CD4-positive, alpha-beta T cell (primary cell): ENCODE data around the gene CLDN6. TPM values are rescaled to one million over a fixed set of nuclear protein-coding genes. Genes with fewer than 3 reads are reported as not detected.

Source experiments
- ATAC-seq: fragments of 200-7000 bp; cut with Tn5 transposase; one replicate; pipeline ENCODE4 v1.10.0; 2022; ENCODE audit warnings: mild to moderate bottlenecking; ENCODE audit not compliant: poor library complexity
- CTCF ChIA-PET: fragments of 350-600 bp; sonication (Branson Sonifier 250); formaldehyde crosslinking; loops from one replicate; lab custom pipeline; 2021; ENCODE audit warnings: antibody characterized with exemption, inconsistent platforms; lab: Charles Lee
- POLR2A ChIA-PET: fragments of 350-600 bp; sonication (Branson Sonifier 250); formaldehyde crosslinking; loops from one replicate; lab custom pipeline; 2021; ENCODE audit warnings: antibody characterized with exemption, inconsistent platforms; lab: Charles Lee
- DNase-seq, 14 experiments: peaks; one replicate each; pipeline ENCODE4 v3.0.0-alpha.2; 2013 to 2020; ENCODE audit warnings: mixed read lengths in 2 of 14
- H3K27ac ChIP-seq, 2 donors: one replicate each; pipeline versions ENCODE4 v1.5.1 to v1.7.0; 2013; ENCODE audit warnings: low read length in 2 of 2, low read depth in 1 of 2, mild to moderate bottlenecking in 1 of 2
- H3K27me3 ChIP-seq, 2 experiments: 1 replicate in 1 of 2; 2 replicates in 1 of 2; pipeline versions ENCODE4 v1.6.1 to v1.7.0; 2013; ENCODE audit warnings: low read length in 2 of 2, control low read depth in 1 of 2, mild to moderate bottlenecking in 1 of 2, moderate library complexity in 1 of 2; ENCODE audit not compliant: insufficient read depth in 2 of 2, control insufficient read depth in 1 of 2
- H3K36me3 ChIP-seq: one replicate; pipeline ENCODE4 v1.6.1; 2013; ENCODE audit warnings: low read length, control low read depth; ENCODE audit not compliant: insufficient read depth
- H3K4me1 ChIP-seq: one replicate; pipeline ENCODE4 v1.6.1; 2013; ENCODE audit warnings: low read length, control low read depth; ENCODE audit not compliant: insufficient read depth
- H3K4me3 ChIP-seq: one replicate; pipeline ENCODE4 v1.5.1; 2013; ENCODE audit warnings: mild to moderate bottlenecking, low read length, moderate library complexity
- H3K9me3 ChIP-seq, 2 experiments: 1 replicate in 1 of 2; 2 replicates in 1 of 2; pipeline versions ENCODE4 v1.6.1 to v1.7.0; 2013; ENCODE audit warnings: low read length in 2 of 2, mild to moderate bottlenecking in 2 of 2, control low read depth in 1 of 2, moderate library complexity in 1 of 2; ENCODE audit not compliant: control insufficient read depth in 1 of 2, insufficient read depth in 1 of 2
- H3K27ac Mint-ChIP-seq: one replicate; pipeline ENCODE4 v1.8.0; 2020; ENCODE audit warnings: mixed read lengths
- H3K27me3 Mint-ChIP-seq: one replicate; pipeline ENCODE4 v1.8.0; 2021; ENCODE audit warnings: mixed read lengths
- H3K36me3 Mint-ChIP-seq: one replicate; pipeline ENCODE4 v1.8.0; 2021; ENCODE audit warnings: low read depth, mixed read lengths
- H3K4me1 Mint-ChIP-seq: one replicate; pipeline ENCODE4 v1.8.0; 2021; ENCODE audit warnings: low read depth, mixed read lengths
- H3K4me3 Mint-ChIP-seq: one replicate; pipeline ENCODE4 v1.8.0; 2020; ENCODE audit warnings: mild to moderate bottlenecking, mixed read lengths
- H3K9me3 Mint-ChIP-seq: one replicate; pipeline ENCODE4 v1.8.0; 2020; ENCODE audit warnings: mixed read lengths
- CTCF ChIP-seq: fragments of 200-600 bp; IDR thresholded peaks from one replicate; pipeline ENCODE4 v1.8.0; 2022; ENCODE audit warnings: antibody characterized with exemption, mild to moderate bottlenecking
- intact Hi-C, 2 experiments: fragments of 100-400 bp; cut with DNase I in 1 of 2; cut with micrococcal nuclease in 1 of 2; formaldehyde crosslinking; loops; one replicate each; pipeline versions ENCODE4 v1.15.1 to v1.9.0; 2023 to 2025; cut with DNase I, micrococcal nuclease
- total RNA-seq, 174 experiments: library from RNA in 2 of 174; stranded (reverse) in 2 of 174; gene quantifications; one replicate each; pipeline ENCODE4 v1.2.3 and lab custom pipeline; 2021 to 2026

CLDN6 gene
- total RNA-seq, 2 experiments from 2014 or later = not detected

- Mint-ChIP-seq H3K9me3 (no peaks in the 10 kb centered on the region), H3K4me3 (no peak overlapping the region), H3K27ac (no peak overlapping the region), H3K27me3 (peaks cover 8% of the 10 kb centered on the region), H3K4me1 (peaks cover 37% of the 10 kb centered on the region), H3K36me3 (peaks cover 22% of the 10 kb centered on the region)
- Histone ChIP-seq H3K9me3 (peaks cover 0 to 6% of the 10 kb centered on the region in 2 experiments), H3K27me3 (peaks cover 9 to 13% of the 10 kb centered on the region in 2 experiments), H3K27ac (no peak overlapping the region), H3K36me3 (no peaks in the 10 kb centered on the region), H3K4me1 (peaks cover 37% of the 10 kb centered on the region), H3K4me3 (no peak overlapping the region)
- no peak for TF ChIP-seq CTCF
- ChIA-PET POLR2A (no interaction called here), CTCF (interaction anchor here (0.8 to 1.4 kb wide), 4 partner anchors 19 to 79 kb away, joined by 3 to 5 read pairs (median 4); no protein-coding TSS in a partner anchor)
- no peak for ATAC-seq
- intact Hi-C loops = no loop called here
- DNase-seq = no peak
Measured at GRCh38 chr16:3051009-3051408, 33.0 kb upstream of the CLDN6 start.

GRCh38 chr16:3050487-3050886 lies 32.5 kb upstream of the CLDN6 start:
- Mint-ChIP-seq H3K27me3 (peaks cover 9% of the 10 kb centered on the region), H3K4me1 (peaks cover 35% of the 10 kb centered on the region), H3K4me3 (no peak overlapping the region), H3K36me3 (peaks cover 22% of the 10 kb centered on the region), H3K27ac (no peak overlapping the region), H3K9me3 (no peaks in the 10 kb centered on the region)
- Histone ChIP-seq H3K27ac (no peak overlapping the region), H3K27me3 (peaks cover 13 to 17% of the 10 kb centered on the region in 2 experiments), H3K36me3 (no peaks in the 10 kb centered on the region), H3K4me3 (no peak overlapping the region), H3K4me1 (peaks cover 37% of the 10 kb centered on the region), H3K9me3 (peaks cover 0 to 6% of the 10 kb centered on the region in 2 experiments)
- DNase-seq (no peak), ATAC-seq (no peak)
- POLR2A ChIA-PET = no interaction called here
- CTCF ChIA-PET = interaction anchor here (1.0 to 1.4 kb wide), 2 partner anchors 22 to 79 kb away, joined by 4 to 5 read pairs; no protein-coding TSS in a partner anchor
- TF ChIP-seq CTCF = no peak
- intact Hi-C loops = no loop called here

- Histone ChIP-seq H3K27me3 (peaks cover 17 to 20% of the 10 kb centered on the region in 2 experiments), H3K27ac (no peak overlapping the region), H3K4me1 (peaks cover 37% of the 10 kb centered on the region), H3K4me3 (no peak overlapping the region), H3K36me3 (no peaks in the 10 kb centered on the region), H3K9me3 (peaks cover 0 to 6% of the 10 kb centered on the region in 2 experiments)
- intact Hi-C loops = no loop called here
- Mint-ChIP-seq H3K4me1 (peaks cover 35% of the 10 kb centered on the region), H3K36me3 (peaks cover 18% of the 10 kb centered on the region), H3K27ac (no peak overlapping the region), H3K4me3 (no peak overlapping the region), H3K9me3 (no peaks in the 10 kb centered on the region), H3K27me3 (peaks cover 14% of the 10 kb centered on the region)
- no peak for DNase-seq
- ChIA-PET POLR2A (no interaction called here), CTCF (interaction anchor here (1.0 to 1.4 kb wide), 2 partner anchors 22 to 80 kb away, joined by 4 to 5 read pairs; no protein-coding TSS in a partner anchor)
- no peak for ATAC-seq
- no peak for TF ChIP-seq CTCF
Measured at GRCh38 chr16:3049921-3050481, 32.0 kb upstream of the CLDN6 start.
